CD14-positive monocyte (primary cell): ENCODE measurements around the gene TMC3. TPM values are rescaled to one million over a fixed set of nuclear protein-coding genes. Genes with fewer than 3 reads are reported as not detected.
"Not testable (repeated sequence)": the region's sequence is repeated elsewhere in the genome, so short reads cannot be mapped to it uniquely, and the experiment has no call there.

Experiments
- DNase-seq, 3 donors: peaks; one replicate each; pipeline ENCODE4 v3.0.0-alpha.2; 2011 to 2022
- H2AFZ ChIP-seq: 2 replicates; pipeline ENCODE4 v1.6.0; 2012; ENCODE audit warnings: mild to moderate bottlenecking, low read depth, low read length, inconsistent platforms; ENCODE audit not compliant: insufficient read depth, poor library complexity, severe bottlenecking
- H3K27ac ChIP-seq, 2 donors: 1 replicate in 1 of 2; 2 replicates in 1 of 2; pipeline ENCODE4 v1.5.1; 2012 to 2013; ENCODE audit warnings: low read length in 2 of 2, control low read depth in 1 of 2, inconsistent platforms in 1 of 2, low read depth in 1 of 2, mild to moderate bottlenecking in 1 of 2
- H3K27me3 ChIP-seq, 2 donors: one replicate each; pipeline versions ENCODE4 v1.6.0 to v1.6.1; 2011 to 2013; ENCODE audit warnings: low read length in 2 of 2; ENCODE audit not compliant: control insufficient read depth in 2 of 2, insufficient read depth in 2 of 2
- H3K36me3 ChIP-seq, 2 donors: replicated peaks in 1 of 2; 1 replicate in 1 of 2; 2 replicates in 1 of 2; pipeline versions ENCODE4 v1.5.1 to v1.6.1; 2012 to 2013; ENCODE audit warnings: low read length in 2 of 2, control low read depth in 1 of 2, inconsistent platforms in 1 of 2, mild to moderate bottlenecking in 1 of 2; ENCODE audit not compliant: insufficient read depth in 2 of 2, control insufficient read depth in 1 of 2
- H3K4me1 ChIP-seq, 2 donors: 1 replicate in 1 of 2; 2 replicates in 1 of 2; pipeline versions ENCODE4 v1.5.1 to v1.6.1; 2012 to 2013; ENCODE audit warnings: low read length in 2 of 2, control low read depth in 1 of 2, inconsistent platforms in 1 of 2, mild to moderate bottlenecking in 1 of 2, moderate library complexity in 1 of 2; ENCODE audit not compliant: insufficient read depth in 2 of 2, control insufficient read depth in 1 of 2
- H3K4me2 ChIP-seq: replicated peaks from 2 replicates; pipeline ENCODE3; 2012; ENCODE audit warnings: low read length, moderate library complexity, mild to moderate bottlenecking; ENCODE audit not compliant: poor library complexity, severe bottlenecking; ENCODE audit errors: extremely low read depth
- H3K4me3 ChIP-seq, 3 experiments: fragments of 200-600 bp in 1 of 3; sonication (generic) in 1 of 3; replicated peaks in 1 of 3; 1 replicate in 2 of 3; 2 replicates in 1 of 3; pipeline ENCODE4 v1.5.1; 2011 to 2013; ENCODE audit warnings: low read length in 3 of 3, mild to moderate bottlenecking in 3 of 3, control low read depth in 2 of 3, low read depth in 2 of 3, inconsistent platforms in 1 of 3, moderate library complexity in 1 of 3
- H3K79me2 ChIP-seq: 2 replicates; pipeline ENCODE4 v1.6.0; 2012; ENCODE audit warnings: mild to moderate bottlenecking, control low read depth, inconsistent platforms, low read length, moderate library complexity; ENCODE audit not compliant: insufficient read depth
- H3K9ac ChIP-seq: 2 replicates; pipeline ENCODE4 v1.6.0; 2017; ENCODE audit warnings: low read length, mild to moderate bottlenecking; ENCODE audit not compliant: insufficient read depth, poor library complexity, severe bottlenecking
- H3K9me3 ChIP-seq, 2 donors: replicated peaks in 1 of 2; 1 replicate in 1 of 2; 2 replicates in 1 of 2; pipeline versions ENCODE4 v1.5.1 to v1.6.1; 2012 to 2013; ENCODE audit warnings: low read length in 2 of 2, control low read depth in 1 of 2; ENCODE audit not compliant: control insufficient read depth in 1 of 2, insufficient read depth in 1 of 2
- H4K20me1 ChIP-seq: 2 replicates; pipeline ENCODE4 v1.6.0; 2012; ENCODE audit warnings: mild to moderate bottlenecking, low read length, control low read depth, moderate library complexity; ENCODE audit not compliant: insufficient read depth
- H3K27ac Mint-ChIP-seq, 7 donors: one replicate each; pipeline ENCODE4 v1.8.0; 2020; ENCODE audit warnings: mild to moderate bottlenecking in 7 of 7, mixed read lengths in 7 of 7, moderate library complexity in 6 of 7, inconsistent platforms in 2 of 7
- H3K27me3 Mint-ChIP-seq, 3 donors: one replicate each; pipeline ENCODE4 v1.8.0; 2021 to 2022; ENCODE audit warnings: low read depth in 3 of 3, mild to moderate bottlenecking in 3 of 3, mixed read lengths in 3 of 3, moderate library complexity in 3 of 3, inconsistent platforms in 1 of 3
- H3K36me3 Mint-ChIP-seq, 2 donors: one replicate each; pipeline ENCODE4 v1.8.0; 2020; ENCODE audit warnings: mixed read lengths in 2 of 2, inconsistent platforms in 1 of 2, mild to moderate bottlenecking in 1 of 2
- H3K4me1 Mint-ChIP-seq: one replicate; pipeline ENCODE4 v1.8.0; 2020; ENCODE audit warnings: mild to moderate bottlenecking, mixed read lengths
- H3K4me3 Mint-ChIP-seq, 2 donors: one replicate each; pipeline ENCODE4 v1.8.0; 2020; ENCODE audit warnings: mild to moderate bottlenecking in 2 of 2, mixed read lengths in 2 of 2, moderate library complexity in 1 of 2
- H3K9me3 Mint-ChIP-seq, 7 donors: one replicate each; pipeline ENCODE4 v1.8.0; 2020 to 2022; ENCODE audit warnings: mixed read lengths in 7 of 7, mild to moderate bottlenecking in 6 of 7, moderate library complexity in 6 of 7, inconsistent platforms in 2 of 7
- WGBS: methylation state at CpG from one replicate; pipeline ENCODE4 v1.1.5; 2013; ENCODE audit warnings: missing lambda C conversion rate; ENCODE audit not compliant: insufficient coverage; 5-methylcytosine and 5-hydroxymethylcytosine counted together
- intact Hi-C, 2 donors: fragments of 100-400 bp; cut with micrococcal nuclease; formaldehyde crosslinking; loops; one replicate each; pipeline versions ENCODE4 v1.15.0 to v1.15.1; 2023
- polyA plus RNA-seq, 3 donors: library from polyadenylated mRNA; depleted of rRNA in 1 of 3; unstranded in 2 of 3; stranded (reverse) in 1 of 3; fragments of 300-500 nt in 2 of 3; fragments of >200 nt in 1 of 3; fragmentation: Illumina TruSeq in 2 of 3; gene quantifications; 1 replicate in 2 of 3; 2 replicates in 1 of 3; pipeline ENCODE4 v1.2.3, GENCODE V29; 2012 to 2021
- TF ChIP-seq, protein P1 (sequence below): fragments of 200-600 bp; IDR thresholded peaks from one replicate; pipeline ENCODE4 v1.8.0; 2022; ENCODE audit warnings: antibody characterized with exemption, mild to moderate bottlenecking

The TMC3 gene
- polyA plus RNA-seq, 3 donors, result not detected

DNA sequence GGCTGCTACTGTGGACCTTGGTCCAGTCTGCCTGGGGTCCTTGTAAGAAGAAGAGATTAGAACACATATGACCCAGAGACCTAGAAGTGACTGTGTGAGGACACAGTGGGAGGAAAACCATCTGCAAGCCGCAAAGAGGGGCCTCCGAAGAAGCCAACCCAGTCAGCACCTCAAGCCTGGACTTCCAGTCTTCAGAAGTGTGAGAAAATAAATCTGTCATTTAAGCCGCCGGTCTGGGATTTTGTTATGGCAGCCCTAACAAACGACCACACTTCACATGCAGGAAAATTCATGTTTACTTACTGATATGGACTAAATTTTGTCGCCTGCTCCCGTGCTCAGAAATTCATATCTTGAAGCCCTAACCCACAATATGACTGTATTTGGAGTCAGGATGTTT, 44.4 kb upstream of the TMC3 start:
- H3K4me1 Mint-ChIP-seq, result peaks cover 9% of the 10 kb centered on the region
- intact Hi-C loops, result no loop called here

DNA sequence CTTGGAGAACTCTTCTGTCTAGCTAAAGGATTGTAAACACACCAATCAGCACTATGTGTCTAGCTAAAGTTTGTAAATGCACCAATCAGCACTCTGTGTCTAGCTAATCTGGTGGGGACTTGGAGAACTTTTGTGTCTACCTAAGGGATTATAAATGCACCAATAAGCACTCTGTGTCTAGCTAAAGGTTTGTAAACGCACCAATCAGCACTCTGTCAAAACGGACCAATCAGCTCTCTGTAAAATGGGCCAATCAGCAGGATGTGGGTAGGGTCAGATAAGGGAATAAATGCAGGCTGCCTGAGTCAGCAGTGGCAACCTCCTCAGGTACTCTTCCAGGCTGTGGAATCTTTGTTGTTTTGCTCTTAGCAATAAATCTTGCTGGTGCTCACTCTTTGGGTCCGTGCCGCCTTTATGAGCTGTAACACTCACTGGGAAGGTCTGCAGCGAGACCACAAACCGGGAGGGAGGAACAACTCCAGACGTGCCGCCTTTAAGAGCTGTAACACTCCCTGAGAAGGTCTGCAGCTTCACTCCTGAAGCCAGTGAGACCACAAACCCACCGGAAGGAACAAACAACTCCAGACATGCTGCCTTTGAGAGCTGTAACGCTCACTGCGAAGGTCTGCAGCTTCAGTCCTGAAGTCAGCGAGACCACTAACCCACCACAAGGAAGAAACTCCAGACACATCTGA, 40.4 kb upstream of the TMC3 start:
- H3K4me2 ChIP-seq, intact Hi-C loops, H3K27ac ChIP-seq, H3K36me3 Mint-ChIP-seq, DNase-seq, H4K20me1 ChIP-seq, H3K27ac Mint-ChIP-seq, H3K36me3 ChIP-seq, H3K9ac ChIP-seq, H3K9me3 ChIP-seq, H3K27me3 Mint-ChIP-seq, H3K4me1 ChIP-seq, H3K27me3 ChIP-seq, H3K9me3 Mint-ChIP-seq, H3K4me3 ChIP-seq, H3K79me2 ChIP-seq: not testable (repeated sequence)
- peaks cover 16% of the 10 kb centered on the region for H3K4me1 Mint-ChIP-seq
- H3K4me3 Mint-ChIP-seq, result peak overlapping the region in 1 of 2 donors; percentile 39
- H2AFZ ChIP-seq, result peak overlapping the region; percentile 36
- WGBS, result 23% methylated on average over 9 of the region's 12 CpGs

More for the DNA sequence above, 44.4 kb upstream of the TMC3 start:
- H3K4me3 Mint-ChIP-seq, result no peak overlapping the region
- no CpG with 5 or more reads among the region's 7 CpGs for WGBS
- no peak for DNase-seq
- peaks cover 0 to 3% of the 10 kb centered on the region in 2 donors for H3K4me1 ChIP-seq
- TF ChIP-seq, protein P1, sequence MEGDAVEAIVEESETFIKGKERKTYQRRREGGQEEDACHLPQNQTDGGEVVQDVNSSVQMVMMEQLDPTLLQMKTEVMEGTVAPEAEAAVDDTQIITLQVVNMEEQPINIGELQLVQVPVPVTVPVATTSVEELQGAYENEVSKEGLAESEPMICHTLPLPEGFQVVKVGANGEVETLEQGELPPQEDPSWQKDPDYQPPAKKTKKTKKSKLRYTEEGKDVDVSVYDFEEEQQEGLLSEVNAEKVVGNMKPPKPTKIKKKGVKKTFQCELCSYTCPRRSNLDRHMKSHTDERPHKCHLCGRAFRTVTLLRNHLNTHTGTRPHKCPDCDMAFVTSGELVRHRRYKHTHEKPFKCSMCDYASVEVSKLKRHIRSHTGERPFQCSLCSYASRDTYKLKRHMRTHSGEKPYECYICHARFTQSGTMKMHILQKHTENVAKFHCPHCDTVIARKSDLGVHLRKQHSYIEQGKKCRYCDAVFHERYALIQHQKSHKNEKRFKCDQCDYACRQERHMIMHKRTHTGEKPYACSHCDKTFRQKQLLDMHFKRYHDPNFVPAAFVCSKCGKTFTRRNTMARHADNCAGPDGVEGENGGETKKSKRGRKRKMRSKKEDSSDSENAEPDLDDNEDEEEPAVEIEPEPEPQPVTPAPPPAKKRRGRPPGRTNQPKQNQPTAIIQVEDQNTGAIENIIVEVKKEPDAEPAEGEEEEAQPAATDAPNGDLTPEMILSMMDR, result no peak
- no peak overlapping the region for H3K27ac ChIP-seq
- H3K9ac ChIP-seq, result no peak overlapping the region
- peaks cover 0 to 9% (median under 1%) of the 10 kb centered on the region in 3 donors for H3K27me3 Mint-ChIP-seq
- H3K9me3 ChIP-seq, result no peaks in the 10 kb centered on the region
- no peak overlapping the region for H3K4me3 ChIP-seq
- H4K20me1 ChIP-seq, result no peaks in the 10 kb centered on the region
- no peaks in the 10 kb centered on the region for H3K27me3 ChIP-seq
- no peak overlapping the region for H3K4me2 ChIP-seq
- no peak overlapping the region for H3K27ac Mint-ChIP-seq
- H3K36me3 ChIP-seq, result no peaks in the 10 kb centered on the region
- no peaks in the 10 kb centered on the region for H3K36me3 Mint-ChIP-seq
- no peak overlapping the region for H2AFZ ChIP-seq
- H3K9me3 Mint-ChIP-seq, result peaks cover 2 to 6% (median 5%) of the 10 kb centered on the region in 7 donors
- no peaks in the 10 kb centered on the region for H3K79me2 ChIP-seq
